Measurements from ENCODE around the gene LRRC47.

Gene LRRC47

GRCh38 chr1:3828391-3828790 is 32.1 kb upstream of the LRRC47 start:
- no peaks in the 10 kb centered on the region for H3F3A ChIP-seq (ENCODE audit: insufficient read depth, low read length)
- H3K4me3 ChIP-seq (ENCODE audit: low read length): no peak overlapping the region
- no peaks in the 10 kb centered on the region for H3K4me1 ChIP-seq (ENCODE audit: low read length)
- no peaks in the 10 kb centered on the region for H3K9me3 ChIP-seq (replicated peaks; ENCODE audit: insufficient read depth, low read length)
- DNase-seq: no peak
- TF ChIP-seq CTCF (IDR thresholded peaks at IDR 0.05; ENCODE audit: low read length) (no peak), EZH2 (optimal IDR thresholded peaks at IDR 0.05; ENCODE audit: low read depth, low read length) (no peak), EZH2phosphoT487 (IDR thresholded peaks at IDR 0.05; ENCODE audit: low read length) (no peak)
- no peak overlapping the region for H2AFZ ChIP-seq (ENCODE audit: low read length)
- peaks cover 4% of the 10 kb centered on the region; the same call in 1 of the 2 replicates for H3K36me3 ChIP-seq (replicated peaks; ENCODE audit: insufficient read depth, low read length)
- no peak overlapping the region for H3K9ac ChIP-seq (ENCODE audit: low read length)
- H3K79me2 ChIP-seq (ENCODE audit: low read length): no peaks in the 10 kb centered on the region
- no peaks in the 10 kb centered on the region for H3K27me3 ChIP-seq (replicated peaks; ENCODE audit: insufficient read depth, low read length)
- no peak overlapping the region for H3K4me2 ChIP-seq (ENCODE audit: low read depth, low read length)
- no peaks in the 10 kb centered on the region for H3K9me2 ChIP-seq (replicated peaks; ENCODE audit: insufficient read depth, low read length)
- H4K20me1 ChIP-seq (ENCODE audit: insufficient read depth, low read length): no peaks in the 10 kb centered on the region
- no peak overlapping the region for H3K27ac ChIP-seq (ENCODE audit: low read length)

- no peaks in the 10 kb centered on the region for H3F3A ChIP-seq (ENCODE audit: insufficient read depth, low read length)
- H3K27me3 ChIP-seq (replicated peaks; ENCODE audit: insufficient read depth, low read length): no peaks in the 10 kb centered on the region
- no peaks in the 10 kb centered on the region for H3K9me2 ChIP-seq (replicated peaks; ENCODE audit: insufficient read depth, low read length)
- DNase-seq: no peak
- no peaks in the 10 kb centered on the region for H4K20me1 ChIP-seq (ENCODE audit: insufficient read depth, low read length)
- H3K27ac ChIP-seq (ENCODE audit: low read length): no peak overlapping the region
- H3K4me1 ChIP-seq (ENCODE audit: low read length): no peaks in the 10 kb centered on the region
- no peak overlapping the region for H3K4me2 ChIP-seq (ENCODE audit: low read depth, low read length)
- H2AFZ ChIP-seq (ENCODE audit: low read length): no peak overlapping the region
- 0 out of 2 replicates have a peak, but pooled peaks cover 4% of the 10 kb centered on the region for H3K36me3 ChIP-seq (replicated peaks; ENCODE audit: insufficient read depth, low read length)
- TF ChIP-seq EZH2phosphoT487 (IDR thresholded peaks at IDR 0.05; ENCODE audit: low read length): no peak
- no peak for TF ChIP-seq EZH2 (optimal IDR thresholded peaks at IDR 0.05; ENCODE audit: low read depth, low read length)
- TF ChIP-seq CTCF (IDR thresholded peaks at IDR 0.05; ENCODE audit: low read length): no peak
- no peaks in the 10 kb centered on the region for H3K79me2 ChIP-seq (ENCODE audit: low read length)
- H3K9ac ChIP-seq (ENCODE audit: low read length): no peak overlapping the region
- no peaks in the 10 kb centered on the region for H3K9me3 ChIP-seq (replicated peaks; ENCODE audit: insufficient read depth, low read length)
- H3K4me3 ChIP-seq (ENCODE audit: low read length): no peak overlapping the region
Observed at GRCh38 chr1:3827813-3828307, 31.6 kb upstream of the LRRC47 start.

- no peaks in the 10 kb centered on the region for H3K9me2 ChIP-seq (replicated peaks; ENCODE audit: insufficient read depth, low read length)
- H3K27ac ChIP-seq (ENCODE audit: low read length): no peak overlapping the region
- no peak overlapping the region for H3K4me3 ChIP-seq (ENCODE audit: low read length)
- TF ChIP-seq EZH2 (optimal IDR thresholded peaks at IDR 0.05; ENCODE audit: low read depth, low read length) (no peak), EZH2phosphoT487 (IDR thresholded peaks at IDR 0.05; ENCODE audit: low read length) (no peak), CTCF (IDR thresholded peaks at IDR 0.05; ENCODE audit: low read length) (no peak)
- no peaks in the 10 kb centered on the region for H3F3A ChIP-seq (ENCODE audit: insufficient read depth, low read length)
- no peak for DNase-seq
- 0 out of 2 replicates have a peak, but pooled peaks cover 4% of the 10 kb centered on the region for H3K36me3 ChIP-seq (replicated peaks; ENCODE audit: insufficient read depth, low read length)
- no peak overlapping the region for H3K4me2 ChIP-seq (ENCODE audit: low read depth, low read length)
- no peak overlapping the region for H2AFZ ChIP-seq (ENCODE audit: low read length)
- no peak overlapping the region for H3K9ac ChIP-seq (ENCODE audit: low read length)
- H3K4me1 ChIP-seq (ENCODE audit: low read length): no peaks in the 10 kb centered on the region
- no peaks in the 10 kb centered on the region for H3K9me3 ChIP-seq (replicated peaks; ENCODE audit: insufficient read depth, low read length)
- no peaks in the 10 kb centered on the region for H3K27me3 ChIP-seq (replicated peaks; ENCODE audit: insufficient read depth, low read length)
- no peaks in the 10 kb centered on the region for H3K79me2 ChIP-seq (ENCODE audit: low read length)
- H4K20me1 ChIP-seq (ENCODE audit: insufficient read depth, low read length): no peaks in the 10 kb centered on the region
Observed at GRCh38 chr1:3825356-3825755, 29.1 kb upstream of the LRRC47 start.
